ENCODE results near the gene NUAK1.

NUAK1 gene

GRCh38 chr12:106138633-106139421 is at the start of gene NUAK1:
Gene NUAK1 (minus strand): TSS chr12:106138954. CDS start chr12:106138653, 301 bp downstream.
- H4K20me1 ChIP-seq (ENCODE audit: insufficient read depth): 0 out of 2 replicates have a peak, but pooled peaks cover 5% of the 10 kb centered on the region
- no peaks in the 10 kb centered on the region for H3K27me3 ChIP-seq (ENCODE audit: insufficient read depth, low read depth)
- peaks cover 62% of the 10 kb centered on the region for H3K79me2 ChIP-seq (ENCODE audit: insufficient read depth, low read depth)
- no peak within 1 kb of the TSS for H3K4me3 ChIP-seq (IDR thresholded peaks at IDR 0.05; ENCODE audit: insufficient read depth, low read depth, low read length)
- peak within 1 kb of the TSS; percentile 26 for H2AFZ ChIP-seq (ENCODE audit: low read depth)
- H3K4me2 ChIP-seq: peak within 1 kb of the TSS; percentile 91
- peak within 1 kb of the TSS; percentile 97 for H3K9ac ChIP-seq
- no peak for TF ChIP-seq CTCF (conservative IDR thresholded peaks at IDR 0.05; ENCODE audit: low read depth, low read length)
- no peaks in the 10 kb centered on the region for H3K36me3 ChIP-seq (ENCODE audit: insufficient read depth)
- peak within 1 kb of the TSS; percentile 91 for H3K27ac ChIP-seq
- peaks cover 59% of the 10 kb centered on the region for H3K4me1 ChIP-seq (ENCODE audit: low read depth, poor library complexity, severe bottlenecking)

GRCh38 chr12:106188256-106188655 is 49.5 kb upstream of the NUAK1 start:
- H3K4me2 ChIP-seq: no peak overlapping the region
- no peaks in the 10 kb centered on the region for H3K79me2 ChIP-seq (ENCODE audit: insufficient read depth, low read depth)
- H3K27ac ChIP-seq: no peak overlapping the region
- H3K4me1 ChIP-seq (ENCODE audit: low read depth, poor library complexity, severe bottlenecking): peaks cover 22% of the 10 kb centered on the region
- H3K9ac ChIP-seq: no peak overlapping the region
- H3K36me3 ChIP-seq (ENCODE audit: insufficient read depth): no peaks in the 10 kb centered on the region
- H3K4me3 ChIP-seq (IDR thresholded peaks at IDR 0.05; ENCODE audit: insufficient read depth, low read depth, low read length): no peak overlapping the region
- H3K27me3 ChIP-seq (ENCODE audit: insufficient read depth, low read depth): no peaks in the 10 kb centered on the region
- H2AFZ ChIP-seq (ENCODE audit: low read depth): no peak overlapping the region
- no peaks in the 10 kb centered on the region for H4K20me1 ChIP-seq (ENCODE audit: insufficient read depth)
- no peak for TF ChIP-seq CTCF (conservative IDR thresholded peaks at IDR 0.05; ENCODE audit: low read depth, low read length)

GRCh38 chr12:106187842-106188241 is 49.1 kb upstream of the NUAK1 start:
- Histone ChIP-seq H3K4me2 (no peak overlapping the region), H3K36me3 (ENCODE audit: insufficient read depth) (no peaks in the 10 kb centered on the region), H3K27me3 (ENCODE audit: insufficient read depth, low read depth) (no peaks in the 10 kb centered on the region), H3K9ac (no peak overlapping the region), H3K4me1 (ENCODE audit: low read depth, poor library complexity, severe bottlenecking) (peaks cover 18% of the 10 kb centered on the region), H3K4me3 (IDR thresholded peaks at IDR 0.05; ENCODE audit: insufficient read depth, low read depth, low read length) (no peak overlapping the region), H4K20me1 (ENCODE audit: insufficient read depth) (no peaks in the 10 kb centered on the region), H2AFZ (ENCODE audit: low read depth) (no peak overlapping the region), H3K79me2 (ENCODE audit: insufficient read depth, low read depth) (no peaks in the 10 kb centered on the region), H3K27ac (no peak overlapping the region)
- TF ChIP-seq CTCF (conservative IDR thresholded peaks at IDR 0.05; ENCODE audit: low read depth, low read length): no peak

- H3K4me2 ChIP-seq: no peak overlapping the region
Observed at GRCh38 chr12:106187155-106187789, 48.5 kb upstream of the NUAK1 start.

More at GRCh38 chr12:106187155-106187789, 48.5 kb upstream of the NUAK1 start:
- Histone ChIP-seq H3K4me3 (IDR thresholded peaks at IDR 0.05; ENCODE audit: insufficient read depth, low read depth, low read length) (no peak overlapping the region), H3K9ac (no peak overlapping the region), H3K27ac (no peak overlapping the region), H3K79me2 (ENCODE audit: insufficient read depth, low read depth) (no peaks in the 10 kb centered on the region), H3K27me3 (ENCODE audit: insufficient read depth, low read depth) (no peaks in the 10 kb centered on the region), H2AFZ (ENCODE audit: low read depth) (no peak overlapping the region), H3K36me3 (ENCODE audit: insufficient read depth) (no peaks in the 10 kb centered on the region), H3K4me1 (ENCODE audit: low read depth, poor library complexity, severe bottlenecking) (peaks cover 13% of the 10 kb centered on the region), H4K20me1 (ENCODE audit: insufficient read depth) (no peaks in the 10 kb centered on the region)
- no peak for TF ChIP-seq CTCF (conservative IDR thresholded peaks at IDR 0.05; ENCODE audit: low read depth, low read length)

Data from KMS-11 (cell line).